GDM1 (cell line): ENCODE results near the gene CDH23.
A peak's percentile ranks its signal among the peaks of the same experiment; 100 is the strongest.
"Not testable (repeated sequence)": the region's sequence is repeated elsewhere in the genome, so short reads cannot be mapped to it uniquely, and the experiment has no call there.

ENCODE experiments used
- DNase-seq: peaks from one replicate; lab custom pipeline; 2025; lab: John Stamatoyannopoulos, UW

Gene CDH23

DNA sequence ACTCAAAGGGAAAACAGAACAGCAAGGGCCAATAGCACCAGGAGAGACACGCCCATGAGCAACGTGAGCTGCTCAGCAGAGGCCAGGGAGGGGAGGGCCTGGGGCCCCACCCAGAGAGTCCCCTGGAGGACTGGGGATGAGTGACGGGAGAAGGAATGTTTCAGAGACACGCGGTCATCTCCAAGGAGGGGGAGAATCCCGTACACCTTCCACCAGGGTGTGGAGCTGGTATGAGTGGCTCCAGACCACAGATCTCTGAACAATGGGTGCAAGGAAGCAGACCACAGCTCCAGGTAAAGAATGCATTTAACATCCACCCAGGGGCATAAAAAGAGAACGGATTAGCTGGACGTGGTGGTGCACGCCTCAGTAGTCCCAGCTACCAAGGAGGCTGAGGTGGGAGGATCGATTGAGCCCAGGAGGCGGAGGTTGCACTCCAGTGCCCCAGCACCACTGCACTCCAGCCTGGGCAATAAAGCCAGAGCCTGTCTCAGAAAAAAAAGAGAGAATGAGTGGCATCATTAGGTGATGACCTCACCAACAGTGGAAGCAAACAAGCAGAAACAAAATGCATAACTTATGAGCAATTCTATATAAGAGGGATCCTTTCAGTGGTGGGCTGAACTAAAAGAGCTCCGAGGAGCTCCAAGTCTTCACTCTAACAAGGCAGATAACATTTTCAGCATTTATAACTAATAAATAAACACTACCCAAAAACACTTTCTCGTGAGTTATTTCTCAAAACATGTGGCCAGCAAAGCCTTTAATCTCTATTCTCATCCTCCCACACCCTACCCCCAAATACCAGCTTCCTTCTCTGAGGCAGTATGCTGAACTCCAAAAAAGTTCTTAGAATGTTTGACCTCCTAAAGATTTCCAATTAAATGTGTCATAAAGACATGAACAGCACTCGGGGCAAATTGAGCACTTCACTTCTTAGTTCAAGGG is 441.8 kb downstream of the CDH23 start:
- DNase-seq, result no peak

DNA sequence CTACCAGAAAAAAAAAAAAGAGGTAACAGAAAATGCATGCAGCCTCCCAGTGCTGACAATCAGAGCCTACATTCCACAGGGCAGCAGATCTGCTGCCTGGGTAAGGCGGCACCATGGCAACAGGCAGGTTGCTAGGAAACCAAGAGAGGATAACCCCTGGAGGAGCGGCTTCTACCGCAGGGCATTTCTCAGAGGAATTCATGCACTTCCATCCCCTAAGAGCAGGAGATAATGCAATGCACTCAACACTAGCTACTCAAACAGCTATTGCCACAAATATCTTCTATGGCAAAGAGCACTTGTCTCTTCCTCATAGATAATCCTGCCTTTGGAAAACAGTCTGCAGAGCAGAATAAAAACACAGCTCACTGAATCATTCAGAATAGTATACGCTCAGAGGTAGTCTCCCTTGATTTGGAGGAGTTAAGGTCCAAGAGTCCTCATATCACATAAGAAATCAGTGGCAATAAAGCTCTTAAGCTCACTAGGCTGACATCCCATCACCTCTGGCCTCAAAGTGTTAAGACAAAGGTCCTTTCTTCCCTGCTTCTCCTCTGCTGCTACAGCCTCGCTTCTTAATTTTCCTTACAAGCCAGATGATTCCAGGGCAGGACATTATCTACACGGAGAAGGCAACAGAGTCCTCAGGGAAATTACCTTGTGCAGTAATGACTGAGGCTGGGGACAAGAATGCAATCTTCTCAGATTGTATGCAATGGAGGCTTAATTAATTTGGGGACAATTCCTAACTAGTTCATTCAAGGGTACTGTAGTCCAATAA is 443.6 kb downstream of the CDH23 start:
- DNase-seq, result no peak

DNA sequence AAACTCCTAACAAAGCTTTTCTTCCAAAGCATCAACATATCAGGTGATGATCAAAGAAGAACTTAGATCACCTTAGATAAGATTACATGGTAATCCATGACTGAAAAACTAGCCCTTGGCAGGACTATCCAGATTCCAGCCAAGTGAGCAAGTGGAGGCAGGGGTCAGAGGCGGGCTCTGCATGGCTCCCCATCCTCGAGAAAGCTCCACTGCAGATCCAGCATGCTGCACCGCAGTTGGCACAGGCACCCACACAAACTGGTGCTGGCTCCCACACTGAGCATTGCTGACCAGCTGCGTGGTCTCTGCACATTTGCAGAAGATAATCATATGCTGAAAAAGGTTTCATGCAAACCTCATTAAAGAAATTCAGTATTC is 444.2 kb downstream of the CDH23 start:
- no peak for DNase-seq

DNA sequence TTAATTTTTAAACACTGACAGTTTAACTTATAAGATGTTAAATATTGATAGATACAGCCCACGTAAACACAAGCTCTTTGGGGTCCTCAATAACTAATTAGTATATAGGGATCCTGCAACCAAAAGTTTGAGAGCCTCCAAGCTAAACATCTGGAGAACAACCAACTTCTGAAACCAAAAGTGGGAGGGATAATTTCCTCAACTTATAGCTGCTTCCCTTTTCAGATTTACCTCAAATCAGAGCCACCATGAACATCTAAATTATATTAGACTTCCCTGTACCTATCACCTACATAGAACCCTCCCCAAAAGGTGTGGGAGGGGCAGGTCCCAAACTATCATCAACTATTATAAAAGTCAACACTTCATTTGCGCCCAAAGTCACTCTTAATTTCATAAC is 445.7 kb downstream of the CDH23 start:
- DNase-seq, result no peak

DNA sequence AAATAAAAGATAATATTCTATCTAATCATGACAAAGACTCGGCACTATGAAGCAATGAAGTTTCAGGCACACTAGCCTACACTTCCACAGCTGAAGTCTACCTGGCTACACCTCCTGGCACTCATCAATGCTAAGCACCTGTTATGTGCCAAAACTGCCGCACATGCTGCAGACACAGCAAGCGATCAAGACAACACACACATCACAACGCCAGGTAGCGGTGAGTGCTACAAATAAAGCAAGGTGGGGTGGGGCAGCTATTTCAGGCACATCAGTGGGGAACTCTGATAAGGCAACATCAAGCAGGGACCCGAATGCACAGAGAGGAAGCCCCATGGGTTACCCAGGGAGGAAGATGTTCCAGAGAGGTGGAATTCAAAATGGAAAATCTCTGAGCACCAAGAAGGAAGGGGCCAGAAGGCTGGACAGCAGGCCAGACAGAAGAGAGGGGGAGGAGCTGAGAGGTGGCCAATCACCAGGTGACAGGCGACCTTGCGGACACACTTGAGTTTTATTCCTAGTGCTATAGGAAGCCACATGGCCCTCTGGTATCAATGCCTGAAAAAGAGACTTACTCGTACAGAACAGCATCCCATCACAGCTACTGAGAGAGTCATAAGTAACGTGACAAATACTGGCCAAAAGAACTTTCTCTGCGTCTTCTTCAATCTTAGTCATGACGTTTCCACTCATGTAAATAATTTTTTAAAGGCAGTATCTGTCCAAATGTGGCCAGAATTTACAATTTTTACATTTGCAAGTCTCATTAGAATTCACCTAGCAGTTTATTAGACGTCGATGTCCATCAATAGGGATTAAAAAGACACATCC is 446.4 kb downstream of the CDH23 start:
- DNase-seq, result no peak

DNA sequence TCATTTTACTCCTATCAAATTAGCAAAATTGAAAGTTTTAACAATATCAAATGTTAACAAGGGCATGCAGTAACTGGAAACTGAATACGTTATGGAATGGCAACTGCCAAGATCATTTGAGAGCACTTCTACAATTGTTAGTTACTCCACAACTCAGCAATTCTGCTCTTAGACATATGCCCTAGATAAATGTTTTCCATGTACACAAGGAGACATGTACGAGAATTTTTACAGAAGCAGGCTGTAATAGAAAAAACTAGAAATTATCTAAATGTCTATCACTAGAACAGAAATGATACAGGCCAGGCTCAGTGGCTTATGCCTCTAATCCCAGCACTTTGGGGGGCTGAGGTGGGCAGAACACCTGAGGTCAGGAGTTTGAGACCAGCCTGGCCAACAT is 447.4 kb downstream of the CDH23 start:
- DNase-seq, result no peak

DNA sequence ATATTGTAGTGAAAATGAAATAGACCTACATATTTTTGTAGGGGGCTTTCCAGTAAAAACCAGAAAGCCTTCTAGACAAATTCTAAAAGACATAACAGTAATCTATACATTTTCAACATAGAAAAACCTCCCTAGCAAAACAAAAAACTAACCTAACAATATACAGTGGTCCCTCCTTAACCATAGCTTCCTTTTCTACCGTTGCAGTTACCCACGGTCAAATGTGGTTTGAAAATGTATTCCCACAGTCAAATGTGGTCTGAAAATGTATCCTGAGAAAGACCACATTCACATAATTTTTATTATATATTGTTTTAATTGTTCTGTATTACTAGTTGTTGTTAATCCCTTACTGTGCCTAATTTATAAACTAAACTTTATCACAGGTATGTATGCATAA is 448.0 kb downstream of the CDH23 start:
- no peak for DNase-seq

DNA sequence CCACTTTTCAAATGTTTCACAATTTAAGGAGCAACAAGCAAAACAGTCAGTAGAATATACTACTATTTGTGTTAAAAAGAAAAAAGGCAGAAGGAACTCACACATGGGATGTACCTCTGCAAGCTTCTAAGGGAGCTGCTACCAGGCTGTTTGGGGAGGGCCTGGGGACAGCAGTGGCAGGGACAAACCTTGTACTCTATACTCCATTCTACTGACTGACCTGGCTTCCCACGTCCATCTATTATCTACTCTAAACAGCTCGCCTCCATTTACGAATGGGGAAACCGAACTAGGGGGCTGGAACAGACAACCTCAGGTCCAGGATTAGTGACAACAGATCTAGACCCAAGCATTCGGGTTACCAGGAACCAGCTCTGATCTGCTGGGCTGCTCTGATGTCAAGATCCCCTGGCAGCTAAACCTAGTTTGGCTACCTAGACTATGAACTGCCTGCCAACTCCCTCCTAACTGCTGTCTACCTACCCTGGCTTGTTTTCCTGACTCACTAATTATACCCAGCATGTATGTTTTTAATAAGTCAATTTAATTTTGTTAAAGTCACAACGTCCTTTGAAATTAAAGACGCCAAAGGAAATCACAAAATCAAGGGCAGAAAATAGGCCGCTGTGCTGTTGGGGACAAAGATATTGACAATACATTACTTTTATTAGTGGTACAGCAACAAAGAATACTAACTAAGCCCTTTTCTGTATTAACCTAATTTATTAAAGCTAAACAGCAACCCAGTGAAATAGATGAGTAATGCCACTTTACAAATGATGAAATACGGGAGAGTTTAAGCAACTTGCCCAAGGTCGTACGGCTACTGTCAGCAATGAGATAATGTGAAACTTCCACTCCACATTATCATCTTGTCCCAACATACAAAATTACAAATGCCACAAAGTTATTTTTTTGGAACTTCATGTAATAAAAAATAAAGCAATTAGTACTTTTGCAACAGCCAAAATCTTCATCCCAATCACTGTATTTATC is 449.0 kb downstream of the CDH23 start:
- no peak for DNase-seq

DNA sequence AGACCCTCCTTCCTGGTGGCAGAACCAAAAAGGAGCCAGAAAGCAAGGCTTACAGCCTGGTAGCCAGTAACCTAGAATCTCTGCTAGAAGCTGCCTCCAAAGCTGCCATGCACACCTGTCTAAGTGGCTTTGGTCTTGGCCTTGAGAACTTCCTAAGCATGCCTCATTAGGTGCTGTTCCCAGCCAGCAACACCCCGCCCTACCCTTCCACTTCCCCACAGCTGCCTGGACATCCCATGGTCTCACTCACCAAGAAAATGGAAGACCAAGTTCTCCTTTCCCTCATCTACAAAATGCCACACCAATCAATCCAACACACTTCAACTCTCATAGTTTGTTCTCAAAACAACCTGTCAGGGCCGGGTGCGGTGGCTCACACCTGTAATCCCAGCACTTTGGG is 450.1 kb downstream of the CDH23 start:
- no peak for DNase-seq

DNA sequence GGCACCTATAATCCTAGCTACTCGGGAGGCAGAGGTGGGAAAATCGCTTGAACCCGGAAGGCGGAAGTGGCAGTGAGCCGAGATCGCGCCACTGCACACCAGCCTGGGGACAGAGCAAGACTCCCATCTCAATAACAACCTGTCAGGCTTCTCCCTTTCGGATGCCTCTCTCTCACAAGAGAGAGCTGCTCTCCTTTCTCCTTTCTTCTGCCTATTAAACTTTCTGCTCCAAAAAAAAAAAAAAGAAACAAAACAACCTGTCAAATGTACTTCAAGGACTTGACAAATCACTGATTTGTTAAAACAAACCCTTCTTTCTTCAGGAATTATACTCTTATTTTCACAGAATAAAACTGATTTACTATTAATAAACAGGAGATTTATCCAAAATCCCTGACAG is 450.7 kb downstream of the CDH23 start:
- DNase-seq, result no peak

DNA sequence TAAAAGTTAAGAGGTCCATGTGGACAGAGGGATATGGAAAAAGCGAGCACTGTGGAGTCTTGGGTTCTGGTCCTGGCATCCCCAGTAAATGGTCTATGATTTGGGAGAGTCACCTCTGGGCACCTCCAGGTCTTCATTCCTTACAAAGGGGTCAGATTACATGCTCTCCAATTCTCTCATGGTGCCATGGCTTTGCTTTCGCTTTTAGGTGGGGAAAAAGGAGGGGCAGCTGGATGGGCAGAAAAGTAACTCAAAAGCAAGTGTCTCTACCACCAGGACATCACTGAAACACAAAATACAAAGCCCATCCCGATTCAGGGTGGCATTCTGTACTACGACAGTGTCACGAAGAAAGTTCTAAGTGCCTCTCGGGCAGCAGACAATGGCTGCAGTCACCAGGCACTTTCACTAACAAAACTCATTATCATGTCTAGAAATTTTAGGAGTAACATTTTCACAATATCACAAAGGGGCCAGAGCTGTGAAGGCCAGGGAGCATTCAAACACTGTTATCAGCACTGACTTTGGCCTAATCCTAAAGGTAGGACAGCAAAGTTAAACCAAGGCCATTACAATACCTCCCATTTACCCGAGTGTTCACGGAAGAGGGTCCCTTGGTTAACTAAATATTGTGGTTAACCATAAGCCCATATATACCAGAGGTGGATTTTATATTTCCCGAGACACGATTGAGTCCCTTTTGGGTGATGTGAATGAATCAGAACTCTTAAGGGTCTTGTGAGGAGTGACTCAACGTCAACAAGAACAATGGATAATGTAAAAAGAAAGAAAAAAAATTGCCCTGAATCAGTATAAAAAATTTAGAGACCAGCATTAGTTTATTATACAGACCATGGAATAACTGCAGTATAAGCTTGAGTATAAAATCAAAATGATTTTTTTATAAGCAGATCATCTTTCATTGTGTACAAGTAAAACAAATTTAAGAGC is 451.9 kb downstream of the CDH23 start:
- no peak for DNase-seq

DNA sequence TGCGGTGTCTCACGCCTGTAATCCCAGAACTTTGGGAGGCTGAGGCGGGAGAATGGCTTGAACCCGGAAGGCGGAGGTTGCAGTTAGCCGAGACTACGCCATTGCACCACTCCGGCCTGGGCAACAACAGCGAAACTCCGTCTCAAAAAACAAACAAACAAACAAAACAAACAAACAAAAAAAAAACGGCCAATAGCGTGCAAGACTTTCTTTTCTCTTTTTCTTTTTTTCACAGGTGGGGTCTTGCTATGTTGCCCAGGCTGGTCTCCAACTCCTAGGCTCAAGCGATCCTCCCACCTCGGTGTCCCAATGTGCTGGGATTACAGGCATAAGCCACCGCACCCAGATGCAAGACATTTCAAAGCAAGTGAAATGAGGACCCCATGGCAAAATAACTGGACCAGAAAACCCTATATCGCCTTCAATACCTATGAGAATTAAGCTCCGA is 452.8 kb downstream of the CDH23 start:
- DNase-seq, result no peak

DNA sequence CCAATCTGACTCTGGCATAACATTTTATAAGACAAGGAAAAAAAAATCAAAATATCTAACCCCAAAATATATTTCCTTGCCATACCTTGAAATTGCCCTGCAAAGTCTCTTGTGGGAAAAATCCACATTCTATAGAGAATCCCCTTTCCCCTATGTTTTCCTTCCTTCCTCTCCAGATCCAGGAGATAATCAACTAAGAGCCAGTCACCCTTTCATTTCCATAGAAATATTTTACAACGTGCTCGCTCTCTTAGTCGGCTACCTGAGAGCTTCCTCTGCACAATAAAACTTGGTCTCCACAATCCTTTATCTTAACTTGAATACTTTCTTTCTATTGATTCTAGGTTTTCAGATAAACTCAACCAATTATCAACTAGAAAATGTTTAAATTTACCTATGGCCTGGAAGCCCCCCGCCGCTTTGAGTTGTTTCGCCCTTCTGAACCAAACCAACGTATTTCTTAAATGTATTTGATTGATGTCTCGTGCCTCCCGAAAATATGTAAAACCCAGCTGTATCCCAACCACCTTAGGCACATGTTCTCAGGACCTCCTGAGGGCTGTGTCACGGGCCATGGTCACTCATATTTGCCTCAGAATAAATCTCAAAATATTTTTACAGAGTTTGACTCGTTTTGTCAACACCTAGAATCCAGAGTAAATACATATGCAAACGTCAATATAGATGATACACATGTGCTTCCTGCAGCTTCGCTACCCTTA is 453.5 kb downstream of the CDH23 start:
- no peak for DNase-seq

DNA sequence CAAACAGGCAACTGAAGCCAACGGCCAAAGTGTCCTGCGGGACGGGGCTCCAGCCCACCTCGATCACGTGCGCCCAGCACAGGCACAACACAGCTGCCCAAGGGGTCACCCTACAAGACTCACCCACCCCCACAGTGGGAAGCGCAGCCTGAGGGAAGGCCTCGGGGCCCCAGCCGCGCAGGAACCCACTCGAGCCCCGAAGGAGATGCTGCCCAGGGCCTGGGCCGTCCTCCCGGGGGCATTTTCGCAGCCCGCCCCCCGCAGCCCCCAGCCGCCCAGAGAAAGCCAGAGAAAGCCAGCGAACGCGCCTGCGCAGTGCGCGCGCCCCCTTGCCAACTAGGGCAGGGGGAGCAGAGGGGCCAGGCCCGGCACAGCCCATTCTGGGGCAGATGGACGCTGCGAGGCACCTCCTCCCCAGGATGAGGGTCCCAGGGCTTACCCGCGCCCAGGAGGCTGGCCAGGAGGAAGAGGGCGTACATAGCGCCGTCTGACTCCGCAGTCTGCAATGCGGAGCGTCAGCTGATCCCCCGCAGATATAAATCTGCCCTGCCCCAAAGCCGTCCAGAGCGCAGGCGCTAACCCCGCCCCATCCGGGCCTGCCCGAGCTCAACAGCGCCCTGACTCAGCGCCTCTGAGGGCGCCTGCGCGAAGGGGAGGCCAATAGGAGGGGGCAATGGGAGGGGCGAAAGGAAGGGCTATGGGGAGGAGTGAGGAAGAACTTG is 454.2 kb downstream of the CDH23 start, which contains the start of gene PSAP:
PSAP (minus strand) TSS at position 509 of the 722 bp plus-strand sequence; CDS start at position 479, 30 bp downstream.
- DNase-seq, result peak; percentile 96

DNA sequence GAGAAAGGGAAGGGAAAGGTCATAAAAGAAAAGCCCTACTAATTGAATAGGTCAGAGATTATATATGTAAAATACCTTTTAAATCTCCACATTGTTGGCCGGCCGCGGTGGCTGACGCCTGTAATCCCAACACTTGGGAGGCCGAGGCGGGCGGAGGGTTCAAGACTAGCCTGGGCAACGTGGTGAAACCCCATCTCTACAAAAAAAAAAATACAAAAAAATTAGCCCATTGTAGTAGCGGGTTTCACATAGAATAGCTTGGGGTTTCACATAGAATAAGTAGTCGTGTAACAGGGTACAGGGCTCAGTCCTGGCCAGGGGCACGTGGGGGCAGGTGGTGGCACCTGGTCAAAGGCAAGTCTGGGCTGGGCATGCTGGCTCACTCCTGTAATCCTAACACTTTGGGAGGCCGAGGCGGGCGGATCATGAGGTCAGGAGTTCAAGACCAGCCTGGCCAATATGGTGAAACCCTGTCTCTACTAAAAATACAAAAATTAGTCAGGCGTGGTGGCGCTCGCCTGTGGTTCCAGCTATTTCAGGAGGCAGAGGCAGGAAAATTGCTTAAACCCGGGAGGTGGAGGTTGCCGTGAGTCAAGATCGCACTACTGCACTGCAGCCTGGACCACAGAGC is 454.9 kb downstream of the CDH23 start:
- DNase-seq, result not testable (repeated sequence)

DNA sequence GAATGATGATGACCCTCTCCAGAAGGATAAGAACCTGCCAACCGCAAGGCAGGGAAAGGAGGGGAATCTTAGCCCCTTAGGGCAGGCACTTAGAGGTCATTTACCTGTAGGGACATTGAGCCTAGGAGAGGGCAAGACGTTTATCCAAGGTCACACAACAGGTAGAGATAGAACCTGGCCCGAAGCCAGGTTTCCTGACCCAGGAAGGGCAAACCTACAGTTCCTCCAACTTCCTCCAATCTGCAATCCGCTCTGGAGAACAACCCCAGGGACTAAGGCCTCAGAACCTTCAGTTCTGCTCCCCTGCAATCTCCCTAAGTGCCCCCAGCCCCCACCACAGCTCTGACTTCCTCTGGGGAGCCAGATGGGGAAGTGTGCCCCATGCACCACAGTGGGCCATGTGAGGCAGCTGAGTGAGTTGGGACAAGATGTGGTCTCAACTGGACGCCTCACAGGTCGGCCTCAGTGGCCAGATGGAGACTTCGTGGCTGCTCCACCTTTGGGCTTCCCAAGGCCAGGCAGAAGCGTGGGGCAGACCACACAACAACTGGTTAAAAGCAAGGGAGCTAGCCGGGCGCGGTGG is 455.7 kb downstream of the CDH23 start:
- DNase-seq, result peak; percentile 51

DNA sequence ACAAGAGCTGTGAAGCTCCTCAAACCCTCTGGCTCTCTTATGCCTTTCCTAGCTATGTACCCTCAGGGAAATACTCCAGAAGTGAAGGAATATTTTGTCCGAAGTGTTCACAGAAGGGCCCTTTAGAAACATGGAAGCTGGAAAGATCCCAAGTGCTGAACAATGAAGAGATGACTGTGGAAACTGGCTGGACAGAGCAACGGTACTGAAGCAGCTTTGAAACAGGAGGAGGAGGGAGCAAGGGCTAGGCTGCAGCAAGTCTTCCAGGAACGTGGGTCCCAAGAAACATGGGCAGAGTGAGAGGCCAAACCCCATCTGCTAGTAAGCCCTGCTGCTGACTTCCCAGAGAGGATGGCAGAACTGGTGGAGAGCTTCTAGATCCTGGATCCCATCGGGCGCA is 457.3 kb downstream of the CDH23 start:
- DNase-seq, result no peak
